ENCODE measurements around the gene ESR2. TPM values are rescaled to one million over a fixed set of nuclear protein-coding genes. Genes with fewer than 3 reads are reported as not detected.
A peak's percentile ranks its signal among the peaks of the same experiment; 100 is the strongest.

The ESR2 gene
- total RNA-seq, 8 experiments from 2014 or later, result 0.31 to 2.1 (median 1.3) TPM

DNA sequence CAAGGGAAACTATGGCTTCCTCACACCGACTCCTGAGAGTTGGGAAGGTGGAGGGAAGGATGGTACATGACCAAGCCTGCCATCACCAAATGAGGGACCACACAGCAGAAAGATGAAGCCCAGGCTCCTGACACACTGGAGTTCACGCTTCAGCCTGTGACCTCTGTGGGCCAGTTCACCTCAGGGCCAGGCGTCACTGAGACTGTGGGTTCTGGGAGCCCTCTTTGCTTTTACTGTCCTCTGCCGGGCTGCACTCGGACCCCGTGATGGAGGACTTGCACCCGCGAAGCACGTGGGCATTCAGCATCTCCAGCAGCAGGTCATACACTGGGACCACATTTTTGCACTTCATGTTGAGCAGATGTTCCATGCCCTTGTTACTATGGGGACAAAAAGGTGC lies 61.2 kb downstream of the ESR2 start:
- Histone ChIP-seq H3K27ac (no peak overlapping the region), H3K4me1 (replicated peaks in 1 of 2) (peaks cover 10 to 17% of the 10 kb centered on the region in 2 donors), H3K4me3 (no peak overlapping the region)
- 100% methylated on average over 1 of the region's 9 CpGs; no CpG with 5 or more reads in 9 of the 10 experiments for WGBS, 10 experiments
- no peak for ATAC-seq (replicated peaks in 6 of 8)
- in situ Hi-C loops (cut with MboI; ENCODE audit: low pct_unique_long_range_greater_than_20kb in 2 of 9, low sequenced_read_pairs in 9 of 9, unreplicated experiment in 9 of 9), result no loop called here

DNA sequence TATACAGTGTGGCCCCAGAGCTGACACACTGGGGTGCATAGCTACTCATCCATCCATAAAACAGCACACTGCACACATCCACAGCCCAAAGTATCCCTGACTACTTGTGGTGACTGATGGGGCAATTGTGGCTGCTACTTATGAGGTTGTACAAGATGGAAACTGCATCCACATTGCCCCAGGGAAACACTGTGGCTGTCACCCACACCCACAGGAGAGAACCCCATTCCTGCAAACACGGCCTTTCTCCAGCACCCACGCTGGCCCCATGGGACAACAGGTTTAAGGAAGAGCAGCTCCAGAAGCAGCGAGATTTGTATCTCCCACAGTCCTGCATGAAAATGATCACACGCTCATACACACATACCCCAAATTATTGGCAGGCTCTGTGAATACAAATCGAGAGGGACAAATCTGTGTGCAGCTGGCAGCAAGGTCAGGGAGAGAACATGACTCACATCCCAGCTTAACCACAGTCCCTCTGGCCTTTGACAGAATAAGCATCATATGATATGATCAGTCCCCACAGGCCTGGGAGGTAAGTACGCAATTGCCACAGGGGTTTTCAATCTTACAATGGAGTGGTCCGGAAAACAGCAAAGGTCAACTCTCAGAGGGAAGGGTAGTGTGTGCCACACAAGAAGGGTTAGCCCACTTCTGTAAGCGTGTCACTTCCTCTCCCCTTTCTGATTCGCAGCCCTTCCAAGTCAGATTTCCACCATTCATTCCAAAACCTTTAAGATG lies 61.9 kb downstream of the ESR2 start:
- in situ Hi-C loops (cut with MboI; ENCODE audit: low pct_unique_long_range_greater_than_20kb in 2 of 9, low sequenced_read_pairs in 9 of 9, unreplicated experiment in 9 of 9), result no loop called here
- H3K27ac ChIP-seq, result no peak overlapping the region
- no peak overlapping the region for H3K4me3 ChIP-seq
- H3K4me1 ChIP-seq (replicated peaks in 1 of 2), result peaks cover 10 to 17% of the 10 kb centered on the region in 2 donors
- WGBS, 10 experiments, result 51 to 95% (median 88%) methylated on average over 1 to 9 of the region's 9 CpGs; no CpG with 5 or more reads in 2 of the 10 experiments
- peak in 4 of 8 experiments; percentile 44 to 85 (median 71) for ATAC-seq (replicated peaks in 6 of 8)

DNA sequence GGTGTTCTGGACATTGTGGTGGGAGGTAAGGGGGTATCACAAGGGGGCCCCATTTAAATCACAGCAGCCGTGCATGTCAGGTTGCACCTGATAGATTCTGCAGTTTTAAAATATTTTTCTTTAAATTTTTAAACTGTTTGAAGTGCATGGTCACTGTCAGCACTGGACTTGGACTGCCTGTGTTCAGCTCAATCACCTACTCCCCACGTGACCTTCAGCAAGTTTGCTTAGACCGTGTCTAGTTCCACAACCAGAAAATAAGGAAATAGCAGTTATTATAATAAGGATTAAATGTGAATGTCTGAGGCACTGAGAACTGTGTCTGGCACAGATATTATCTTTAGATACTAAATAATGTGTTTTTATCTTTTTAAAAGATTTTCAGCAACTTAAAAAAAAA lies 64.7 kb downstream of the ESR2 start:
- Histone ChIP-seq H3K4me1 (replicated peaks in 1 of 2) (peaks cover 0 to 10% of the 10 kb centered on the region in 2 donors), H3K27ac (no peak overlapping the region), H3K4me3 (no peak overlapping the region)
- no peak for ATAC-seq (replicated peaks in 6 of 8)
- in situ Hi-C loops (cut with MboI; ENCODE audit: low pct_unique_long_range_greater_than_20kb in 2 of 9, low sequenced_read_pairs in 9 of 9, unreplicated experiment in 9 of 9), result no loop called here
- 69 to 100% (median 94%) methylated on average over 1 to 3 of the region's 3 CpGs; no CpG with 5 or more reads in 4 of the 10 experiments for WGBS, 10 experiments

DNA sequence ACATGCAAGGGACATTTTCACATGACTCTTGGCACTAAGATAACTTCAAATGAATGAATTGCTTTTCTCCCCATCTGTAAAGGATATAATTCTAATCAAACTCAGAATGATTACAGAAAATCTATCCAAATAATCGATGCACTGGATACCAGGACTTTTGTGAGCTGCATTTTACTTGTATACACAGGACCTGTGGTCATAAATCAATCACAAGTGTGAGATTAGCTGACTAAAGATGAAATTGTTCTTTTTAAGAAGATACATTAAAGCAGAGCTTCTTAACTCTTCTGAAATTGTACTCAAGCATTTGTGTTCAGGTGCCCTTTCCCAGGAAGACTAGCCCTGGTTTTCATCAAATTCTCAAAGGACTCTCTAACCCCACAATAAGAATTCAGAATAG lies 66.3 kb downstream of the ESR2 start:
- Histone ChIP-seq H3K4me3 (no peak overlapping the region), H3K4me1 (replicated peaks in 1 of 2) (peaks cover 0 to under 1% of the 10 kb centered on the region in 2 donors), H3K27ac (no peak overlapping the region)
- no peak for ATAC-seq (replicated peaks in 6 of 8)
- 20 to 100% (median 100%) methylated on average over 1 of the region's 1 CpG; no CpG with 5 or more reads in 5 of the 10 experiments for WGBS, 10 experiments
- in situ Hi-C loops (cut with MboI; ENCODE audit: low pct_unique_long_range_greater_than_20kb in 2 of 9, low sequenced_read_pairs in 9 of 9, unreplicated experiment in 9 of 9), result no loop called here

DNA sequence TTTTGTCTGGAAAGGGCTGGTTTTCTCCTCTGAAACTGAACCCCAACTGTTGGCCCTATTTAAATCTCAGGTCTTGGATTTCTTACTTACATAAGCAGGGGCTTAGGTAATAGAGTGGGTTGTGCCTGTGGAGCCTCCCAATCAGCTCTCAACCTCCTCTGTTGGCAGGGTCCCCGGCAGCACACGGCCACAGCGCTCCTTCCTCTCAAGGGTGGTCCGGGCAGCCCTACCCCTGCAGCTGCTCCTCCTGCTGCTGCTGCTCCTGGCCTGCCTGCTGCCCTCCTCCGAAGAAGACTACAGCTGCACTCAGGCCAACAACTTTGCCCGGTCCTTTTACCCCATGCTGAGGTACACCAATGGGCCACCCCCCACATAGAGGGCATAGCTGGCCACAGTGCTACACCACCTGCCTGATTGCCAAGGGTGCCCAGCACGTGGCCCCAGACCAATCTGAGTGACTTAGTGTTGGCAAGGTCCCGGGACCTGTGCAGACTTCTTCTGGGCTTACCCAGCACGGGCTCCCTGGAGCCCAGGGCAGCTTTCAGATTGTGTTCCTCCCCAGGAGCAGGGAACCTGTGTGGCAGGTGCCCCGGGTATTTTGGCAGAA lies 68.9 kb downstream of the ESR2 start:
- no peak for ATAC-seq (replicated peaks in 6 of 8)
- WGBS, 10 experiments, result 50 to 93% (median 74%) methylated on average over 1 to 3 of the region's 10 CpGs; no CpG with 5 or more reads in 6 of the 10 experiments
- in situ Hi-C loops (cut with MboI; ENCODE audit: low pct_unique_long_range_greater_than_20kb in 2 of 9, low sequenced_read_pairs in 9 of 9, unreplicated experiment in 9 of 9), result no loop called here
- Histone ChIP-seq H3K27ac (no peak overlapping the region), H3K4me1 (replicated peaks in 1 of 2) (no peaks in the 10 kb centered on the region), H3K4me3 (no peak overlapping the region)

DNA sequence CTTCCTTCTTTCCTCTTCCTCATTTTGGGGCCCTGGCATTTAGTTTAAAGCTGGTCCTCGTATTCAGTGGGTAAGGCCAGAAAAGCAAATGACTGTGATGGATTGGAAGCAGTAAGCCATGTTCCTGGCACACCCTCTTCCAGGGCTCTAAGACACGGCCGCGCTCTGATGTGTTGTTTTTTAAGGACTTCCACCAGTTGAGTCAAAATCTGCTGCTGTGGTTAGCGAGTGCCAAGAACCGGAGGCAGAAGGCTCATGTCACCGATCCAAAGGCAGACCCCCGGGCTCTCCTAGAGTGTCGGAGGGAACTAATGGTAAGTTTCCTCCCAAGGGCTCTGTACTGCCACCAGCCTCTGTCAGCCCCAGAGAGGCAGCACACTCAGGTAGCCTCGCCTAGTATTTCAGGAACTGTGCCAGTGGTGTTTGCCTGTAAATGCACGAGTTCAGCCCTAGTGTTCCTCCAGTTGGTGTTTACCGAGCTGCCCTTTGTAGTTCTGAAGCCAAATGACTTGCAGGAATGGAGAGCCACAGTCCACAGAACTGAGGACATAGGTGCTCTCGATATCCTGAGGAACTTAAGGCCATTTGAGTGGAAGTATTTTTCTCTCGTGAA lies 72.7 kb downstream of the ESR2 start:
- ATAC-seq (replicated peaks in 6 of 8), result no peak
- Histone ChIP-seq H3K27ac (no peak overlapping the region), H3K4me1 (replicated peaks in 1 of 2) (no peaks in the 10 kb centered on the region), H3K4me3 (no peak overlapping the region)
- in situ Hi-C loops (cut with MboI; ENCODE audit: low pct_unique_long_range_greater_than_20kb in 2 of 9, low sequenced_read_pairs in 9 of 9, unreplicated experiment in 9 of 9), result no loop called here
- WGBS, 10 experiments, result 83 to 100% (median 94%) methylated on average over 4 to 11 of the region's 14 CpGs; no CpG with 5 or more reads in 2 of the 10 experiments

DNA sequence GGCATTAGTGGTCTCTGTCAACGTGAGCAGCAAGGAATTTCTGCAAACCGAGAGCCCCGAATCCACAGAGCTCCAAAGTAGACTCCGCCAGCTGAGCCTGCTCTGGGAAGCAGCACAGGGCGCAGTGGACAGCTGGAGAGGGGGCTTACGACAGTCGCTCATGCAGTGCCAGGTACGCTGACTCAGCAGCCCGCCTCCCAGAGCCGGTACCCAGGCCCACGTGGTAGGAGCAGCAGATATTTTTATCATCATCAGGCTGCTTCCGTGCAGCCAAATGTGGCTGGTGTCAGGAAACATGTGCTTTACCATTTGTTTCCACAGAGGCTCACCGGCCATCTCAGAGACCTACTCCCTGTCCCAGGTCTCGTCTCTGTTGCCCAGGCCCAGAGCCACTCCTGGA lies 73.7 kb downstream of the ESR2 start:
- Histone ChIP-seq H3K4me3 (no peak overlapping the region), H3K4me1 (replicated peaks in 1 of 2) (no peaks in the 10 kb centered on the region), H3K27ac (no peak overlapping the region)
- ATAC-seq (replicated peaks in 6 of 8), result peak in 4 of 8 experiments; percentile 48 to 75 (median 55)
- in situ Hi-C loops (cut with MboI; ENCODE audit: low pct_unique_long_range_greater_than_20kb in 2 of 9, low sequenced_read_pairs in 9 of 9, unreplicated experiment in 9 of 9), result no loop called here
- 80 to 100% (median 89%) methylated on average over 1 to 8 of the region's 14 CpGs; no CpG with 5 or more reads in 3 of the 10 experiments for WGBS, 10 experiments

DNA sequence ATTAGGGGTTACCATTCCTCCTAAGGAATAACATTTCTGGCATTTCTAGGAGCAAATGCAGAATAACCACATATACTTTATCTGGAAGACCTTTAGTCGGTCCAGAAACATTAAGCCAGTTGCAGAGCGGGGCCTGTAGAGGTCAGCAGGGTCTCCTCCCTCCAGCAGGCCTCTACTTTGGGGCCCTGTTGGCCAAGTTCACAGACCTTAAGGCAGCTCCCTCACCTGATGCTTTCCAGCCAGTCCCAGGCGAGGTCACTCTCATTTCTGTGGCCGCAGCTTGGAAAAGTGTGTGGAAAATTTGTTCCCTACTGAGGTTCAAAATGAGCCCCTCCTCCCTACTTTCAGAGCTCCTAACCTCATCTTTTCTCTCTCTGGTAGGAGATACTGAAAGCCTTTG lies 74.1 kb downstream of the ESR2 start:
- WGBS, 10 experiments, result 83 to 100% (median 98%) methylated on average over 2 to 4 of the region's 4 CpGs; no CpG with 5 or more reads in 4 of the 10 experiments
- in situ Hi-C loops (cut with MboI; ENCODE audit: low pct_unique_long_range_greater_than_20kb in 2 of 9, low sequenced_read_pairs in 9 of 9, unreplicated experiment in 9 of 9), result no loop called here
- H3K27ac ChIP-seq, result no peak overlapping the region
- H3K4me3 ChIP-seq, result no peak overlapping the region
- no peaks in the 10 kb centered on the region for H3K4me1 ChIP-seq (replicated peaks in 1 of 2)
- no peak for ATAC-seq (replicated peaks in 6 of 8)

DNA sequence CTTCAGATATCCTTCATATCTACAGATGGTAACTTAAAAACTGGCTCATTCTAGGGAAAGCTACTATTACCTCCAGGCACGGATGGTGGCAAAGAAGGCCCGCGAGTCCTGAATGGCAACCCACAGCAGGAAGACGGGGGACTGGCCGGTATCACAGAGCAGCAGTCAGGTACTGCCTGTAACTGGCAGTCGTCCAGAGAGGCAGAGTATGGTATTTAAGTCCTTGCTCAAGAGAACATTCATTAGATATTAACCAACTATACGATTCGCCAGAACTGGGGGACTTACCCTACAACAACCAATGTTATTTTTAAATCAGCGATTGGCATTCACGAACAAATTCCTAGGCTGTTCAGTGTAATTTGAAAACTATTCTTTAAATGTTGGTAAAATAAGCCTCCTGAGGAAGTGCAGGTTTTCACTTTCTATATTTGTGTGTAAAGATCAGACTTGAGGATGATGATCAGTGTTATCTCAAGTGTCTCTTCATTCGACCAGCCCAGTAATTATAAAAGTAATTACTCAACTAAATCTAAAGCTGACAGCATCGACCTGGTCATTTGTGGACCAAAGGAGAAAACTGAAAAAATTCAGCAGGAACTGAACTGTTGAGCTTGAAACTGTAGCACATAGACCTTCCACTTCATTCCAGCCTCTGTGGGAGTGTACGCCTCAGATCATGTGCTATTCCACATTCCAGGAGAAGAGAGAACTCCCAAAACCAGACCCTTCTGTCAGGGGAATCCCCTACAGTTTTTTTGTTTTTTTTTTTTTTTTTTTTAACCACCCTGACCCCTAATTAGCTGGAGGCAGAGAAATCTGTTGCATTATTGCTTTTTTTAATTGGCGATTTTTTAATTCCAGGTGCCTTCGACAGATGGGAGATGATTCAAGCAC lies 75.6 kb downstream of the ESR2 start:
- H3K27ac ChIP-seq, result no peak overlapping the region
- WGBS, 10 experiments, result 67 to 100% (median 90%) methylated on average over 3 to 12 of the region's 15 CpGs
- H3K4me3 ChIP-seq, result no peak overlapping the region
- no peaks in the 10 kb centered on the region for H3K4me1 ChIP-seq (replicated peaks in 1 of 2)
- in situ Hi-C loops (cut with MboI; ENCODE audit: low pct_unique_long_range_greater_than_20kb in 2 of 9, low sequenced_read_pairs in 9 of 9, unreplicated experiment in 9 of 9), result no loop called here
- no peak for ATAC-seq (replicated peaks in 6 of 8)

DNA sequence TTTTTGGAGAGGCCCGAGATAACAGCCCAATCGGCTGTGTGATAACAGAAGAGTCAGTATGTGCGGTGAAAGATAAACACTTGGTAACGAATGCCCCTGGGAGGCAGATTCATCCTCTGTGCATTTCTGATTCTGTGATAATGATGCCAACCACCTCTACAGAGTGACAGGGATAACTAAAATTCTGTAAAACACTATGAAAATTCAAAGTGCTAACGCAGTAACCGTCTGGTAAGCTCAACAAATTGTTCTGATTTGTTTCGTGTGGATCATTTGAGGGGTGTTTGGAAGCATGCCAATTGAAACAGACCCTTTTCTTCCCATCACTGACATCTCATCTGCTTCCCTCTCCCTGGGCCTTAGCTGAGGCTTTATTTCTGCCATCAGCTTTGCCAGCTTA lies 76.3 kb downstream of the ESR2 start:
- no peaks in the 10 kb centered on the region for H3K4me1 ChIP-seq (replicated peaks in 1 of 2)
- no peak overlapping the region for H3K4me3 ChIP-seq
- WGBS, 10 experiments, result 90 to 100% (median 92%) methylated on average over 1 to 7 of the region's 7 CpGs; no CpG with 5 or more reads in 2 of the 10 experiments
- in situ Hi-C loops (cut with MboI; ENCODE audit: low pct_unique_long_range_greater_than_20kb in 2 of 9, low sequenced_read_pairs in 9 of 9, unreplicated experiment in 9 of 9), result no loop called here
- ATAC-seq (replicated peaks in 6 of 8), result no peak
- no peak overlapping the region for H3K27ac ChIP-seq

DNA sequence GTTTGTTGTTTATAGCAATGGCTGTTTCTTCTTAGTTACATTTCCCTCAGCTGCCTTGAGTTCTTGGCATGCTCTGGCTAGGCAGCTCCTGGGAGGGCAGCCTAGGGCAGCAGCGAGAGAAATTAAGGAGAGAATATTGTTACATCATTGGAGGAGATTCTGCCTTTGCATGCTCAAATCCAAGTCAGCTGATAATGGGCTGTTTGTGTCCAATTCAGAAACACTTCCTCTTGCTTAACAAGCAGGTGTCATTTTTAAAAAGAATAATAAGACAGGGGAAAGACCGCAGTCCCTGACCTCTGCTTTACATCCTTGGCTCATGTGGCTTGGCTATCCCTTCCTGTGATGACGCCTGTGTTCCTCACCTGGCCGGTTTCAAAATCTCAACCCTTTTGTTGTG lies 76.9 kb downstream of the ESR2 start:
- no peak overlapping the region for H3K27ac ChIP-seq
- no peak for ATAC-seq (replicated peaks in 6 of 8)
- H3K4me3 ChIP-seq, result no peak overlapping the region
- no peaks in the 10 kb centered on the region for H3K4me1 ChIP-seq (replicated peaks in 1 of 2)
- in situ Hi-C loops (cut with MboI; ENCODE audit: low pct_unique_long_range_greater_than_20kb in 2 of 9, low sequenced_read_pairs in 9 of 9, unreplicated experiment in 9 of 9), result no loop called here
- WGBS, 10 experiments, result 91 to 100% (median 100%) methylated on average over 1 to 4 of the region's 4 CpGs

DNA sequence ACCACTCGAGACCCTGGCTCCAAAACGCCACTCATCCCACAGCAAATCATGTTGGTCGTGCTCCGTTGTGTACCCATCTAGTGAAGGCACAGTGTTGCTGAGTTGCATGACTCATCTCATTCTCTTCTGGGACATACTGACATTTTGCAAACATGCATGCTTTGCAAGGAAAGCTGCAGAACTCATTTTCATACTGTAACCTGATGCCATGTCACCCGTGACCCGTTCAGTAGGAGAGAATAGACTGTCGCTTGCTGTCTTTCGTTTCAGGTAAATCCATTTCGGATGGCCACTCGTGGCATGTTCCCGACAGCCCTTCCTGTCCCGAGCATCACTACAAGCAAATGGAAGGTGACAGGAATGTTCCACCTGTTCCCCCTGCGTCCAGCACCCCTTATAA lies 78.2 kb downstream of the ESR2 start:
- in situ Hi-C loops (cut with MboI; ENCODE audit: low pct_unique_long_range_greater_than_20kb in 2 of 9, low sequenced_read_pairs in 9 of 9, unreplicated experiment in 9 of 9), result no loop called here
- Histone ChIP-seq H3K4me1 (replicated peaks in 1 of 2) (no peaks in the 10 kb centered on the region), H3K4me3 (no peak overlapping the region), H3K27ac (no peak overlapping the region)
- ATAC-seq (replicated peaks in 6 of 8), result no peak
- WGBS, 10 experiments, result 73 to 100% (median 89%) methylated on average over 1 to 13 of the region's 13 CpGs

DNA sequence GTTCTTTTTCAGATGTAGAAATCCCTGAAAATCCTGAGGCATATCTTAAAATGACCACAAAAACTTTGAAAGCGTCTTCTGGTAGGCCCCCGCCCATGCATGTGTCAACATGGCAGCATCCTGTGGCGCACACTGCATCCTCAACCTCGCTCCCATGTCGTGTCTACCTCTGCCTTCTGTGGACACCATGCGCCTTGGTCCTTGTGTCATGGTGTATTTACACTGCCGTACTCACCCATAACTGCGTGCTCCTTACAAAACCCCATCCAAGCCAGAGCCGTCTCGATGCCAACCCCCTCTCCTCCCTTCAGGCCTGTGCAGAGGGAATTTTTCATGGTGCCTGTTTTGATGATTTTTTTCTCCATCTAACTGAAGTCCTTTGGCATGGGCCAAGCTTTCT lies 78.9 kb downstream of the ESR2 start:
- 90 to 100% (median 100%) methylated on average over 2 to 10 of the region's 10 CpGs for WGBS, 10 experiments
- in situ Hi-C loops (cut with MboI; ENCODE audit: low pct_unique_long_range_greater_than_20kb in 2 of 9, low sequenced_read_pairs in 9 of 9, unreplicated experiment in 9 of 9), result no loop called here

More for the DNA sequence above, 78.9 kb downstream of the ESR2 start:
- Histone ChIP-seq H3K27ac (no peak overlapping the region), H3K4me3 (no peak overlapping the region), H3K4me1 (replicated peaks in 1 of 2) (no peaks in the 10 kb centered on the region)
- ATAC-seq (replicated peaks in 6 of 8), result no peak
